PC-3 (cell line): ENCODE results near the gene SNED1.

Experiments used
- EZH2 ChIP-seq: fragments of 300-600 bp; sonication (generic); IDR thresholded peaks from one replicate; pipeline ENCODE4 v1.6.1; 2017; ENCODE audit warnings: antibody characterized with exemption, mild to moderate bottlenecking, low read length; ENCODE audit not compliant: unreplicated experiment
- TF ChIP-seq, protein P1 (sequence below): fragments of 300-600 bp; sonication (generic); conservative IDR thresholded peaks from 2 replicates; pipeline ENCODE4 v1.5.1; 2017; ENCODE audit warnings: antibody characterized with exemption, low read depth, mild to moderate bottlenecking, low read length

GRCh38 chr2:240961910-240962299 lies 36.5 kb upstream of the SNED1 start:
- TF ChIP-seq, protein P1, sequence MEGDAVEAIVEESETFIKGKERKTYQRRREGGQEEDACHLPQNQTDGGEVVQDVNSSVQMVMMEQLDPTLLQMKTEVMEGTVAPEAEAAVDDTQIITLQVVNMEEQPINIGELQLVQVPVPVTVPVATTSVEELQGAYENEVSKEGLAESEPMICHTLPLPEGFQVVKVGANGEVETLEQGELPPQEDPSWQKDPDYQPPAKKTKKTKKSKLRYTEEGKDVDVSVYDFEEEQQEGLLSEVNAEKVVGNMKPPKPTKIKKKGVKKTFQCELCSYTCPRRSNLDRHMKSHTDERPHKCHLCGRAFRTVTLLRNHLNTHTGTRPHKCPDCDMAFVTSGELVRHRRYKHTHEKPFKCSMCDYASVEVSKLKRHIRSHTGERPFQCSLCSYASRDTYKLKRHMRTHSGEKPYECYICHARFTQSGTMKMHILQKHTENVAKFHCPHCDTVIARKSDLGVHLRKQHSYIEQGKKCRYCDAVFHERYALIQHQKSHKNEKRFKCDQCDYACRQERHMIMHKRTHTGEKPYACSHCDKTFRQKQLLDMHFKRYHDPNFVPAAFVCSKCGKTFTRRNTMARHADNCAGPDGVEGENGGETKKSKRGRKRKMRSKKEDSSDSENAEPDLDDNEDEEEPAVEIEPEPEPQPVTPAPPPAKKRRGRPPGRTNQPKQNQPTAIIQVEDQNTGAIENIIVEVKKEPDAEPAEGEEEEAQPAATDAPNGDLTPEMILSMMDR: no peak
- no peak for TF ChIP-seq EZH2
